DMS153 treated with DMSO at 0.1 percent for 48 hours (cell line): ENCODE results near the gene TTLL7.

Source experiments
- DNase-seq: peaks from one replicate; lab custom pipeline; 2025; ENCODE audit not compliant: unreplicated experiment; lab: John Stamatoyannopoulos, UW

Gene TTLL7

GRCh38 chr1:83827741-83828140 is 171.2 kb downstream of the TTLL7 start:
- no peak for DNase-seq

GRCh38 chr1:83822208-83822607 is 176.7 kb downstream of the TTLL7 start:
- DNase-seq = no peak

DNA sequence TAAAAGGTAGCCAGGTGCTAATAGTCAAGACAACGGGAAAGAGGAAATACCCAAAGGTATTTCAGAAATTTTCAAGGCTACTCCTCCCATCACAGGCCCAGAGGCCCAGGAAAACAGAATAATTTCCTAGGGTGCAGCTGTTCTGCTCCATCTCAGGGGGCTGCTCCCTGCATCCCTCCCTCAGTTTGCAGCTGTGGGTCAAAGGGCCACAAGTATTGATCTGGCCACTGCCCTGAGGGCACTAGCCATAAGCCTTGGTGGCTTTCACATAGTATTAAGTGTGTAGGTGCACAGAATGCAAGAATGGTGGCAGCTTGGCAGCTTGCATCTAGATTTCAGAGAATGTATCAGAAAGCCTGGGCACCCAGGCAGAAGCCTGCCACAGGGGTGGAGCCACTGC is 179.5 kb downstream of the TTLL7 start:
- no peak for DNase-seq

- no peak for DNase-seq
These were observed 180.0 kb downstream of the TTLL7 start for GRCh38 chr1:83818916-83819315.

GRCh38 chr1:83816836-83817235 is 182.1 kb downstream of the TTLL7 start:
- DNase-seq = no peak

DNA sequence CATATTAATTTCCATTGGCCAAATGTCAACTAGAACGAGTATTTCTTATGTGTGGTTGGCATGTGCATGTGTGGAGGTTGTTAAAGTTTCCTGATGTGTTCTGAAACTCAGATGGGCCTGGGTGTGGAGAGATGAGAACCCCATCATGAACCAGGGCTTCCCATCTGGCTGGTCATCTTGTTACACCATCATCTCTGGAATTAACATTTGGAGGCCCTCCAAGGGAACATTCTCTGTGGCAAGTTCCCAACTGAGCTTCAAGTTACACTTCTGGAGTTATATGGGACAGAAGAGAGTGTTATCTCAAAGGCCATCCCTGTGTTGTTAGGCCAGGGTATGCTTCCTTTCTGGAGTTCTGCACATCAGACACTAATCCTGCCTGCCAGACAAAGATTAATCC is 183.6 kb downstream of the TTLL7 start:
- no peak for DNase-seq
